ENCODE measurements around the gene DYNC1LI1. TPM values are rescaled to one million over a fixed set of nuclear protein-coding genes. Genes with fewer than 3 reads are reported as not detected.

Gene DYNC1LI1
- total RNA-seq, 1 experiment from 2014 or later: 56.2 TPM

GRCh38 chr3:32493437-32494414 is 76.9 kb downstream of the DYNC1LI1 start:
- H2AK5ac ChIP-seq (ENCODE audit: insufficient read length, low read length): no peak overlapping the region
- TF ChIP-seq CTCF (conservative IDR thresholded peaks at IDR 0.05): no peak
- no peak overlapping the region for H3K9ac ChIP-seq (ENCODE audit: extremely low read depth, insufficient read length, low read length)
- H3T11ph ChIP-seq (ENCODE audit: low read length): no peak overlapping the region
- H3K4me1 Mint-ChIP-seq: no peaks in the 10 kb centered on the region
- no peaks in the 10 kb centered on the region; a peak in 1 of 5 replicates for H3K9me3 Mint-ChIP-seq
- H3K56ac ChIP-seq (ENCODE audit: insufficient read length, low read depth, low read length): no peak overlapping the region
- no peak overlapping the region for H3K4me2 ChIP-seq (ENCODE audit: insufficient read depth, insufficient read length, low read length)
- no peak overlapping the region for H3K14ac ChIP-seq (ENCODE audit: insufficient read depth, low read length)
- no peak overlapping the region for H3K27ac ChIP-seq (ENCODE audit: insufficient read length, low read depth, low read length)
- no peaks in the 10 kb centered on the region for H3K79me1 ChIP-seq (ENCODE audit: insufficient read depth, low read depth, low read length, poor library complexity, severe bottlenecking)
- no CpG with 5 or more reads among the region's 3 CpGs for WGBS (ENCODE audit: extremely low coverage, insufficient read length, low lambda C conversion rate)
- no peak overlapping the region for H2AFZ ChIP-seq (ENCODE audit: low read length)
- no peak overlapping the region for H4K91ac ChIP-seq (ENCODE audit: insufficient read length, low read depth, low read length)
- H4K5ac ChIP-seq (ENCODE audit: insufficient read length, low read depth, low read length): no peak overlapping the region
- H2BK15ac ChIP-seq (ENCODE audit: low read depth, low read length): no peak overlapping the region
- H3K79me2 ChIP-seq (ENCODE audit: insufficient read depth, low read length): no peaks in the 10 kb centered on the region; the same call in 1 of the 2 replicates
- no peak overlapping the region for H2BK120ac ChIP-seq (ENCODE audit: low read depth, low read length, poor library complexity, severe bottlenecking)
- H3K23ac ChIP-seq (ENCODE audit: insufficient read length, low read depth, low read length): no peak overlapping the region
- H3K18ac ChIP-seq (ENCODE audit: insufficient read length, low read depth, low read length): no peak overlapping the region
- H3K4me3 Mint-ChIP-seq: no peak overlapping the region
- H3K36me3 Mint-ChIP-seq (ENCODE audit: insufficient read depth in 1 of 3, low read depth in 3 of 3): peaks cover 3 to 9% (median 5%) of the 10 kb centered on the region in 3 experiments; a peak in 4 of 7 replicates
- H3K27me3 ChIP-seq (ENCODE audit: insufficient read depth, low read length): no peaks in the 10 kb centered on the region
- H3K4ac ChIP-seq (ENCODE audit: low read depth, low read length): no peak overlapping the region
- no peaks in the 10 kb centered on the region for H3K23me2 ChIP-seq (ENCODE audit: insufficient read length, low read depth, low read length, poor library complexity, severe bottlenecking)
- no peaks in the 10 kb centered on the region for H3K4me1 ChIP-seq (ENCODE audit: insufficient read depth, low read length)
- H3K9me3 ChIP-seq (ENCODE audit: control insufficient read depth, low read depth, low read length): no peaks in the 10 kb centered on the region
- H3K27me3 Mint-ChIP-seq (ENCODE audit: low read depth): no peaks in the 10 kb centered on the region
- no peak overlapping the region for H2BK12ac ChIP-seq (ENCODE audit: insufficient read length, low read depth, low read length)
- no peak overlapping the region for H2BK5ac ChIP-seq (ENCODE audit: insufficient read length, low read length)
- no peaks in the 10 kb centered on the region for H4K20me1 ChIP-seq (ENCODE audit: control insufficient read depth, insufficient read depth, insufficient read length)
- no peak for DNase-seq
- no peak overlapping the region for H2BK20ac ChIP-seq (ENCODE audit: low read depth, low read length, poor library complexity, severe bottlenecking)
- no peak overlapping the region for H3K27ac Mint-ChIP-seq
- H4K8ac ChIP-seq (replicated peaks; ENCODE audit: insufficient read length, low read depth, low read length): no peak overlapping the region

Data from H9 (cell line).